ENCODE measurements around the gene IL12A.

Gene IL12A

GRCh38 chr3:159988617-159989271, at the start of gene IL12A:
Gene IL12A (plus strand): TSS chr3:159988835.
- peak; percentile 77 for DNase-seq

DNA sequence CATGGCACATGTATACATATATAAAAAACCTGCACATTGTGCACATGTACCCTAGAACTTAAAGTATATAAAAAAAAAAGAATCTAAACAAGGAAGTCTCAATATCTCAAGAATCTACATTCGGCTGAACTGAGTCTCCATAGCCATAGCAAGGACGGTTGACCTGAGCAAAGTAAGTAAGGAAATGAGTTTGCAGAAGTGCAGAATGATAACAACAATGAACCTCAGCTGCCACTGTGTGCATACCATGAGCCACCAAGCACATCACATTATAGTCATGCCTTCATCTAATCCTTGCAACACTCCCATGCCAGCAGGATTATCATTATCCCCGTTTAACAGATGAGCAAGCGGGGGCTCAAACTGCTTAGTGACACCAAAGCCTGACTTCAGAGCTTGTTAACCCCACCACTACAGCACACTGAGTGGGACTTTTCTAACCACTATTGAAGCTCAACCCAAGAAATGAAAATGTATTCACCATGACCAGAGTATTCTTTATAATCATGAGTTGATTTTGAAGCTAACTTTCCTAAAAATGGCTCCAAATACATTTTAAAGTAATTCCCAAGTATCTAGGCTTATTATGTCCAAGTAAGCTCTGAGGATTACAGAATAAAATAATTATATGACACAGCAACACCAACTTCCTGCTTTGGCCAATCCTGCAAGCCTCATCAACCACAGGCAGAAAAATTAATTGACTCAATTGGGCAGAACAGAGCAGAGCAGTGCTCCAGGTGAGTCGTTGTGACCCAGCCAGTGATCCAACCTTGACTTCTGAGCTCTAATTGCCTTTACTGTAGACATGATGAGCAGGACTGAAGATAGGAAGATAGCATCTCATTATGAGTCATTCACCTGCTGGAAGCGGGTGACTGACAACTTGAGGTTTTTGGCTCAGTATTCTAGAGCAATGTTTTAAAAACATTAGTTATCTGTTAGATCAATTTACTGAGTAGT, 47.3 kb upstream of the IL12A start:
- DNase-seq, result no peak

GRCh38 chr3:159944781-159945180, 43.9 kb upstream of the IL12A start:
- no peak for DNase-seq

- no peak for DNase-seq
Observed at GRCh38 chr3:159945930-159946329, 42.7 kb upstream of the IL12A start.

DNA sequence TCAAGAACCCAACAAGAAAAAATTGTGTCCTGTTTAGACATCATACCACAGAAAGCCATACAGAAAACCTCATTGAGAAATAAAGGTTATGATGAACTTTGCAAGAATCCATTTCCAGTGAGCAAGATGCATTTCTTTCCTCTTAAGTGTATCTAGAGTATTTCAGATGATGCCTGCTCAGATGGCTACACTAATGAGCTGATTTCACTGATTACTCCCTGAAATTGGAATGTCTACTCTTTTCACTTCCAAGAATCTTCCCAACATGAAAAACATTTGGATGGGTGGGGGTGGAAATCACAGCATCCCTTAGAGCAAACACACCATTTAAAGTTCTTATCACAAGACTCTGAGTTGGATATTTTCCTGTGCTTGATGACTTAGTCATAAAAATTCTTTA, 41.4 kb upstream of the IL12A start:
- no peak for DNase-seq

- DNase-seq, result no peak
Observed at GRCh38 chr3:159948429-159949144, 40.0 kb upstream of the IL12A start.

DNA sequence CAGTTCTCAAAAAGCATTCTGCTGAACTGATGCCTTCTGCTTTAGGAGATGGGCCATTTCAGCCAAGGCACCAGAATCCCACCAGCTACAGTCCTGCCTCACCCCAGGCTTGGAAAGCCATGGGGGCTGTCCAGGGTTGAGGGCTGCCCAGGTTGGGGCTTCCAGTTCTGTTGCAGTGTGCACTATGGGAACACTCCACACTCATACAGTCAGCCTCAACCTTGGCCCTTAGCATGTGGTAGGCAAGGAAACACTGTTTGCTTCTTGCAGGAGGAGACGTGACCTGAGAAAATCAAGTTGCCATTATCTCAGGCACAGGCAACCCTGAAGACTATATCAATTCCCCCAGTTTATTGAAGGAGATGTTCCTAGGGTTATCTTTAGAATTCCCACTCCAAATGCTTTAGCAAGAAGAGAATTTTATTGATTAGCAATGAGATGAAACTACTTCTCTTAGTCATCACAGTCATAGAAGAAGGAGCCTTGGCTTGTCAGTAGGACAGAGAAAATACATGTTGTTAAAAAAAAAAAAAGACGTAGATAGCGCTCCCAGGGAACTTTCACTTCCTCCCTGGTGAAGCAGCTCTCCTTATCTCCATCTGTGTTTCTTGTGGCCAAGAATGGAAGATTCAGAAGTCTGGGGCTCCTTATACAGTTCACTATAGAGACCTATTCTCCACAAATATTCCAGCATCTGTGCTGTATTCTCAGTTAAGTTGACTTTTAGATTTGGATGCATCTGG, 38.3 kb upstream of the IL12A start:
- DNase-seq, result no peak

DNA sequence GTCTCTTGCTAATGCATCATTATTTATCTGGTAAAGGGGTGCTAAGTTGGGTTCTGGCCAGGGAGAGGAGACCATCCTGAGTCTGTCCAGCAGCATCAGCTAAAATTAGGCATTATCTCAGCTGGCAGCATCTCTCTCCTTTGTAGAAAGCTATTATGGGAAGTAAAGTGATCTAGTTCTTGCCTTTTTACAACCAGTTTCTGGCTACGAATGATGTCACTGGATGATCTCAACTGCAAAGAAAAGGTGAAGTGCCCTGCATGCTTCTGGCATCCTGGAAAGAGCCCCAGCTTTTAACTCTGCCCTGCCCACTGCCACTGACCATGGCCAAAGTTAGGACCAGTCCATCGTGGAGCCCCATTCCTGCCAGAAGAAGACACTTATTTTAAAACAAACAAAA, 37.1 kb upstream of the IL12A start:
- no peak for DNase-seq

- no peak for DNase-seq
Observed at GRCh38 chr3:159953325-159954085, 35.1 kb upstream of the IL12A start.

GRCh38 chr3:159960188-159961148, 28.2 kb upstream of the IL12A start:
- DNase-seq, result no peak

DNA sequence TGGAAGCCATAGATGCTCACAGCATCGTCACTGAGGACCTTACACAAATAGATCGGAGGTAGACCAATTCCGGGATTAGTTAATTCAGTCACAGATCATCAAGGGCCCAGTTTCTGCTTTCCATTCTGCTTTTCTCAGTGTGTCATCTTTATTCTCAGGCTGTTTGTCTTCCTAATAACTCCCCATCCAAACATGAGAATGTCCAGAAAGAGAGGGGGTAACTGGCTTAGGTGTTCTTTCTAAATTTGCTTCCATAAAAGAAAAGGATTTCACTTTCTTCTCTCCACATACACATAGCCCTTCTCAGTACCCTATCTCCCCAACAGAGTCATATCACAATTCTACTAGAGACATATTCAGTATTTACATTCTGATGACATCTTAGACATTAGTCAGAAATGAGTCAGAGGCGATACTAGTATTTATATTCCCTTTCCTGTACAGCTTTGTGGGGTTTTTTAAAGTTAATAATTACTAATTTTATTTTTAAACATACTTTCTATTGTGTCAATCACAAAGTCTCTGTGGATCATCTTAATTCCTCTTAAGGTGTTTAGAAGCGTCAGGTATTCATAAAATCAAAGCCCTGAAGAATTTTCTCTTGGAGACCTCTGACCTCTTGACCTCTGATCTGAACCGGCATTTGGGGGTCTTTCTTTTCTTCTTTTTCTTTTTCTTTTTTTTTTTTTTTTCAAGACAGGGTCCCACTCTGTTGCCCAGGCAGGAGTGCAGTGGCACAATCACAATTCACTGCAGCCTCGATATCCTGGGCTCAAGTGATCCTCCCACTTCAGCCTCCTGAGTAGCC, 24.3 kb upstream of the IL12A start:
- no peak for DNase-seq

- DNase-seq, result no peak
Observed at GRCh38 chr3:159971311-159971710, 17.3 kb upstream of the IL12A start.

DNA sequence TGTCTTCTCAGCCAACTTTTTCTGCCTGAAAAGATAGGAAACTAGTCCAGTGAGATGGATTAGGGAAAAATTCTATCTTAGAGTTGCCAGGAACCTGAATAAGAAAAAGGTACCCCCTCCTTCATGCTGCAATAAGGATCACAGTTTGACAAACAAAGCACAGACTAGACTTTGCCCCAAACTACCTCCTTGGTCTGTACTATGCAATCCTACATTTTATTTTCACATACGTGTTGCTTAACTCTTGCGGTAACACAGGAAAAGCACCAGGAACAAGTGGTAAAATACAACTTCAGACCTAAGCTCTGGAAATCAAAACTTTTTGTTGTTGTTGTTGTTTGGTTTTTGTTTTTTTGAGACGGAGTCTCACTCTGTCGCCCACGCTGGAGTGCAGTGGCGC, 11.3 kb upstream of the IL12A start:
- no peak for DNase-seq

DNA sequence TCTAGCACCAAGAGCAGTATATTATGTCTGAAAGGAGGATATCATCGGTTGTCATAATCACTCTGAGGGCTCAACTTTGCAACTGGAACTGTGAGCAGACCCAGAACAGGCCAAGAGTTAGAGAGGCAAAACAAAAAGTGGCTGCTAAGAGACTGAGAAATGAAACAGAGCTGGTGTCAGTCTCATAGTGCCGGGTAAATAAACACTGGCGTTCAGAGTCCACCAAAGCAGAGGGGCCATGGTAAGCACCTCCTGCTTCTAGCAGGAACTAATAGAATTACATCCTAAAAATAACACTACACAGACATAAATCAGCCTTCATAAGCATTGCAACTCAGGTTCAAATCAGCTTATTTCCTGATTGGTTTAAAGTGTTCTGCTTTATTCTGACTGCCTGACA, 10.3 kb upstream of the IL12A start:
- no peak for DNase-seq

GRCh38 chr3:159978918-159979703, 9.5 kb upstream of the IL12A start:
- no peak for DNase-seq

DNA sequence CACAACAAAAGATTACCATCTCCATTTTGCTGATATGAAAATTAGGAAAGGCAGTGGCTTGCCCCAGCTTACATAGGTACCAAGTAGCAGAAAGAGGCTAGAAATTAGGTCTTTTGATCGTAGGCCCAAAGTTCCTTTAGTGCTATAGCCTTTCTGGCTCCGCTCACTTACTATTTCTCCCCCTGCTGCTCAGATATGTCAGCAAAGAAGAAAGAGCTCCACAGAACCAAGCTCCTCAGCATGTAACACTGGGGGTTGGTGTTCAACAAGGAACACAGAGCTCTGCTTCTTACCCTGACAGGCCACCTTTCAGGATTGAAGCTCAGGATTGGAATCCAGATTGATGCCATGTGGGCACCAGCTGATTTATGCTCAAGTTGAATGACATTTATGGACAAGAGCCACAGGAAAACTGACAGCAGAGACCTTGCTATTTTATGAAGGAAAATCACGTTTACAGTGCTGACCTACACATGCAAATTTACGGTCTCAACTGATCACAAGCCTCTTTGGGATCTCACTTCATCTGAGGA, 6.1 kb upstream of the IL12A start:
- no peak for DNase-seq

DNA sequence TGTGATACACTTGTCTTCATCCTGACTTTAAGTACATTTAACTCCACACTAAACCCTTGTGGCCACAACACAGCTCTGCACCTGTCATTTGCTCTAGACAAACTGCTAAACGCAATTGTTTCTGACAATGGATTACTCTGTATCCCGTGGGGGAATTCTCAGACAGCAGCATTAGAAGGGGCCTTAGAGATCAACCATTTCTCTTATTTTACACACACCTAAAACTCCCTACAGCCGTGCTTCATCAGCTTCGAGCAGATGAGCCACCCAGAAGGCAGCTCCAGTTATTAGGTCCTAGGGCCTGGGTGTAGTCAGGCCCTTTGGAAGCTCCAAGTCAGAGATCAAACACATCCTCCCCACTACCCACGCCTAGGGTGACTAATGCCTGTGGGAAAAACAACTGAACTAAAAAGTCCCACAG, 1.3 kb upstream of the IL12A start:
- no peak for DNase-seq

DNA sequence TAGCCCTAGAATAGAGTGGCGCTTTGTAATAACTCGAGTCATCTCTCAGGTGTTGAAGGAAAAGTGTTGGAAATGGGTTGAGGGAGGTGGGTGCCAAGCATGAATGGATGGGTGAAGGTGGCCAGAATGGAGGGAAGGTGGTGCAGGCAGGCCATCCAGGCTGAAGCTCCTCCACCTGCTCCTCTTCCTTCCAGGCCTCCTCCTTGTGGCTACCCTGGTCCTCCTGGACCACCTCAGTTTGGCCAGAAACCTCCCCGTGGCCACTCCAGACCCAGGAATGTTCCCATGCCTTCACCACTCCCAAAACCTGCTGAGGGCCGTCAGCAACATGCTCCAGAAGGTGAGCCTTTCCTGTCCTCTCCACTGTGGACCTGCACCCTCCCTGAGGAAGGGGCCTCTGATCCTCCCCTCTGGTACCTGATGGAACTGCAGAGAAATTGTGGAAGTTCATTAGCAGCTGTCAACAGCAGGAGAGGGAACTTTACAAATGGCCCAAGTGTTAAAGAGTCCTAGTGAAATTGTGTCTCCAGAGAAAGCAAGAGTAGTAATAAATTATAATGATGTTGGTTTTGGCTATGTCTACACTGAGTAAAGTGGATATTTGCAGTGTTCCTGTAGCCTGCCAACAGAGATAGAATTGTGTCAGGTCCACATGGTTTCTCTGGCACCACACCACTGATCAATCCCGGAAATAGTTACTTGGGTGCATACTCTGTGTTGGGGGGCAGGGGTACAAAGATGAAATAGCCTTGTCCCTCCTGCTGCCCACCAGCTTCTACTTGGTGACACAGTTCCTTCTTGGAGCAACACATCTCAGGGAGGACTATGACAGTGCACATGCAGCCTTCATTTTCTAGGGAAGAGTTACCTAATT, 1.6 kb downstream of the IL12A start:
- DNase-seq, result no peak
